HG03039 (cell line): ENCODE measurements around the gene C19orf85.

Experiments used
- ATAC-seq: cut with Tn5 transposase; IDR thresholded peaks from one replicate; pipeline ENCODE4 v1.9.1; 2021; ENCODE audit warnings: mild to moderate bottlenecking, moderate library complexity; ENCODE audit not compliant: unreplicated experiment

Gene C19orf85

GRCh38 chr19:55489711-55490477 lies 25.3 kb upstream of the C19orf85 start:
- no peak for ATAC-seq

- ATAC-seq: no peak
Measured at GRCh38 chr19:55488986-55489710, 24.6 kb upstream of the C19orf85 start.

- no peak for ATAC-seq
Measured at GRCh38 chr19:55487924-55488687, 23.6 kb upstream of the C19orf85 start, which contains the start of gene SSC5D. SSC5D (plus strand) TSS chr19:55488436; CDS start chr19:55488590, 154 bp downstream.

- ATAC-seq: no peak
Measured at GRCh38 chr19:55486971-55487923, 22.7 kb upstream of the C19orf85 start.

- no peak for ATAC-seq
Measured at GRCh38 chr19:55486043-55486970, 21.8 kb upstream of the C19orf85 start.

GRCh38 chr19:55485439-55486011 lies 21.0 kb upstream of the C19orf85 start:
- ATAC-seq: no peak

GRCh38 chr19:55484593-55485438 lies 20.3 kb upstream of the C19orf85 start, which contains the start of gene NAT14:
NAT14 (plus strand) TSS chr19:55485188; CDS start chr19:55485709, 521 bp downstream.
- ATAC-seq: no peak

- ATAC-seq: no peak
Measured at GRCh38 chr19:55483706-55484592, 19.4 kb upstream of the C19orf85 start.

GRCh38 chr19:55482967-55483705 lies 18.6 kb upstream of the C19orf85 start:
- ATAC-seq: no peak

GRCh38 chr19:55482156-55482961 lies 17.8 kb upstream of the C19orf85 start:
- ATAC-seq: no peak

GRCh38 chr19:55481794-55482155 lies 17.2 kb upstream of the C19orf85 start:
- ATAC-seq: no peak

GRCh38 chr19:55481148-55481793 lies 16.7 kb upstream of the C19orf85 start:
- ATAC-seq: no peak

- ATAC-seq: no peak
Measured at GRCh38 chr19:55479451-55480230, 15.1 kb upstream of the C19orf85 start.

- no peak for ATAC-seq
Measured at GRCh38 chr19:55479045-55479444, 14.5 kb upstream of the C19orf85 start.
